SK-N-SH treated with all-trans-retinoic acid at 6 μM for 48 hours (cell line): Measurements from ENCODE around the gene RASA3.

ENCODE experiments used
- ATAC-seq: fragments of 200-7000 bp; cut with Tn5 transposase; 3 replicates; pipeline ENCODE4 v1.9.1; 2020; ENCODE audit warnings: mild to moderate bottlenecking, moderate library complexity
- ARNTL ChIP-seq: fragments of 450-650 bp; formaldehyde crosslinking; IDR thresholded peaks from 2 replicates; pipeline ENCODE4 v1.5.0; 2020; ENCODE audit warnings: low read depth, mild to moderate bottlenecking, moderate library complexity, borderline replicate concordance
- BACH2 ChIP-seq: fragments of 250-450 bp; sonication (Bioruptor Pico); IDR thresholded peaks from 2 replicates; pipeline ENCODE4 v1.9.0; 2021; ENCODE audit warnings: mild to moderate bottlenecking, borderline replicate concordance
- CSDC2 ChIP-seq: fragments of 250-450 bp; sonication (Bioruptor Pico); IDR thresholded peaks from 2 replicates; pipeline ENCODE4 v1.5.0; 2020; ENCODE audit warnings: mild to moderate bottlenecking, moderate library complexity
- ESRRG ChIP-seq: fragments of 250-450 bp; sonication (Bioruptor Pico); IDR thresholded peaks from 2 replicates; pipeline ENCODE4 v1.6.1; 2021; ENCODE audit warnings: mild to moderate bottlenecking
- GLIS3 ChIP-seq: fragments of 250-450 bp; sonication (Bioruptor Pico); IDR thresholded peaks from 2 replicates; pipeline ENCODE4 v1.5.0; 2020; ENCODE audit warnings: mild to moderate bottlenecking, moderate library complexity
- ISL1 ChIP-seq: fragments of 250-450 bp; sonication (Bioruptor Pico); IDR thresholded peaks from 2 replicates; pipeline ENCODE4 v2.1.2; 2022; ENCODE audit warnings: mild to moderate bottlenecking, moderate library complexity
- OSR1 ChIP-seq: fragments of 250-450 bp; sonication (Bioruptor Pico); IDR thresholded peaks from 2 replicates; pipeline ENCODE4 v1.8.0; 2022; ENCODE audit warnings: moderate library complexity, mild to moderate bottlenecking, inconsistent platforms
- PPARA ChIP-seq: fragments of 250-450 bp; sonication (Bioruptor Pico); IDR thresholded peaks from 2 replicates; pipeline ENCODE4 v1.5.0; 2020; ENCODE audit warnings: mild to moderate bottlenecking, borderline replicate concordance
- RARB ChIP-seq: fragments of 250-450 bp; sonication (Bioruptor Pico); IDR thresholded peaks from 2 replicates; pipeline ENCODE4 v1.8.0; 2021; ENCODE audit warnings: mild to moderate bottlenecking, moderate library complexity
- SNAI2 ChIP-seq: fragments of 250-450 bp; sonication (Bioruptor Pico); IDR thresholded peaks from 2 replicates; pipeline ENCODE4 v1.5.0; 2020; ENCODE audit warnings: mild to moderate bottlenecking, moderate library complexity
- TOX ChIP-seq: fragments of 250-450 bp; sonication (Bioruptor Pico); IDR thresholded peaks from 2 replicates; pipeline ENCODE4 v1.8.0; 2021; ENCODE audit warnings: mild to moderate bottlenecking, moderate library complexity, borderline replicate concordance
- ZFP3 ChIP-seq: fragments of 250-450 bp; sonication (Bioruptor Pico); IDR thresholded peaks from 2 replicates; pipeline ENCODE4 v1.5.0; 2020; ENCODE audit warnings: mild to moderate bottlenecking, moderate library complexity
- ZFP30 ChIP-seq: fragments of 450-650 bp; formaldehyde crosslinking; IDR thresholded peaks from 2 replicates; pipeline ENCODE4 v1.5.0; 2022; ENCODE audit warnings: mild to moderate bottlenecking, moderate library complexity
- ZNF565 ChIP-seq: fragments of 450-650 bp; formaldehyde crosslinking; conservative IDR thresholded peaks from 2 replicates; pipeline ENCODE4 v1.5.0; 2020; ENCODE audit warnings: low read depth, mild to moderate bottlenecking, moderate library complexity
- ZNF70 ChIP-seq: fragments of 450-650 bp; formaldehyde crosslinking; IDR thresholded peaks from 2 replicates; pipeline ENCODE4 v1.5.0; 2020; ENCODE audit warnings: mild to moderate bottlenecking, moderate library complexity
- ZNF8 ChIP-seq: fragments of 450-650 bp; formaldehyde crosslinking; IDR thresholded peaks from 2 replicates; pipeline ENCODE4 v1.5.0; 2020; ENCODE audit warnings: mild to moderate bottlenecking, moderate library complexity
- TF ChIP-seq, protein P1 (sequence below): fragments of 250-450 bp; sonication (Bioruptor Pico); IDR thresholded peaks from 2 replicates; pipeline ENCODE4 v1.8.0; 2021; ENCODE audit warnings: low read depth, mild to moderate bottlenecking, moderate library complexity, borderline replicate concordance
- TF ChIP-seq, protein P2 (sequence below): fragments of 250-450 bp; sonication (Bioruptor Pico); IDR thresholded peaks from 2 replicates; pipeline ENCODE4 v1.5.0; 2020; ENCODE audit warnings: mild to moderate bottlenecking, moderate library complexity
- TF ChIP-seq, protein P3 (sequence below): fragments of 250-450 bp; sonication (Bioruptor Pico); IDR thresholded peaks from 2 replicates; pipeline ENCODE4 v1.5.1; 2021; ENCODE audit warnings: mild to moderate bottlenecking, moderate library complexity
- TF ChIP-seq, protein P4 (sequence below): fragments of 250-450 bp; sonication (Bioruptor Pico); IDR thresholded peaks from 2 replicates; pipeline ENCODE4 v1.8.0; 2020; ENCODE audit warnings: mild to moderate bottlenecking, moderate library complexity, borderline replicate concordance

Gene RASA3

DNA sequence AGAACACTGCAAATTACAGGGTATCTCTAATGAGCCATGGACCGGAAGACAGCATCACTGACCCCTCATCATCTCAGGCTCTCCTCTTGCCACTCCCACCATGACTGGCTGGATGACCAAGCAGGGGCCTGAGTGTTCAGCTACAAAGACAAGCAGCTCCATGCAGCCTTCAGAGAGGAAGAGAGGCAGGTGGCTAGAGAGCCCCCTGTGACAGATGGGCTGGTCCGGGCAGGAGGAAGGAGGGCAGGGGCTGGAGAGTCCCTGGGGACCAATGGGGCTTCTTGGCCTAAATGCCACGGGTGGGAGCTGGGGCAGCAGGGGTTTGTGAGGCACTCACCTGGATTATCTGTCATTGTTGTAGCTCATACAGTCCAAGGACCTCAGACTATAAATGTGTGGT, 12.8 kb upstream of the RASA3 start (continued):
- TF ChIP-seq ESRRG (CRISPR knock-in tag) (no peak), ZFP3 (no peak), ZFP30 (CRISPR knock-in tag) (no peak), ARNTL (CRISPR knock-in tag) (no peak), OSR1 (CRISPR knock-in tag) (no peak)
- TF ChIP-seq, protein P1, sequence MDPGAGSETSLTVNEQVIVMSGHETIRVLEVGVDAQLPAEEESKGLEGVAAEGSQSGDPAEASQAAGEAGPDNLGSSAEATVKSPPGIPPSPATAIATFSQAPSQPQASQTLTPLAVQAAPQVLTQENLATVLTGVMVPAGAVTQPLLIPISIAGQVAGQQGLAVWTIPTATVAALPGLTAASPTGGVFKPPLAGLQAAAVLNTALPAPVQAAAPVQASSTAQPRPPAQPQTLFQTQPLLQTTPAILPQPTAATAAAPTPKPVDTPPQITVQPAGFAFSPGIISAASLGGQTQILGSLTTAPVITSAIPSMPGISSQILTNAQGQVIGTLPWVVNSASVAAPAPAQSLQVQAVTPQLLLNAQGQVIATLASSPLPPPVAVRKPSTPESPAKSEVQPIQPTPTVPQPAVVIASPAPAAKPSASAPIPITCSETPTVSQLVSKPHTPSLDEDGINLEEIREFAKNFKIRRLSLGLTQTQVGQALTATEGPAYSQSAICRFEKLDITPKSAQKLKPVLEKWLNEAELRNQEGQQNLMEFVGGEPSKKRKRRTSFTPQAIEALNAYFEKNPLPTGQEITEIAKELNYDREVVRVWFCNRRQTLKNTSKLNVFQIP (CRISPR knock-in tag), result no peak

DNA sequence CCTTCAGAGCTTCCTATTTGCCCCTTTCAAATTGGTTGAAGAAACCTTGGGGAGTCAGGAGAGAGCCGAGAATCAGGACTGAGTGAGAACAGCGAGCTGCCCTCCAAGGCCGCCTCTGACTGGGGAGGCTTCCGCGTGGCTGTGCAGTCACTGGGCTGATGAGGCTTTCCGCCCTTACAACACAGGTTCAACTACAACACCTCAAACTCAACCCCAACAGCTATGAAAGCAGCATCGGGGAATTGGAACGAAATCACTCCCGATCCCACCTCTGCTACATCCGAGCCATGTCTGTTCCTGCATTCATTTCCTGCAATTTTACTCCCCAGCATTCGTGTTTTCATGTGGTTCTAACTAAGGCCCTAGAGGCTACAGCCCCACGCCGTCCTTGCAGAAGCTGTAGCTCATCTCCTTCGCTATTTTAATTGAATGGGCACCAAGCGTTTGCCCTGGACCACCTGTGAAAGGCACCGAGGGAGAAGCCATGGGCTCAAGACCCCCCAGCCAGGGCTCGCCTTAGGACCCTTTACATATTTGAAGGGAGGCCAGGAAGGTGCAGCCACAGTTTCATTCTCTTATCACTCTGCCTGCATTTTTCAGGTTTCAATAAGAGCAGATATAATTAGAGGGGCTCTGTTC, 12.3 kb upstream of the RASA3 start:
- no peak for ATAC-seq

More for the DNA sequence above, 12.3 kb upstream of the RASA3 start:
- no peak for TF ChIP-seq BACH2 (CRISPR knock-in tag)
- TF ChIP-seq ZNF70 (CRISPR knock-in tag), result no peak
- no peak for TF ChIP-seq ZFP30 (CRISPR knock-in tag)
- TF ChIP-seq PPARA (CRISPR knock-in tag), result no peak
- no peak for TF ChIP-seq ZNF8 (CRISPR knock-in tag)
- TF ChIP-seq ISL1, result no peak
- TF ChIP-seq CSDC2, result no peak
- TF ChIP-seq ZNF565 (CRISPR knock-in tag), result no peak
- TF ChIP-seq, protein P2, sequence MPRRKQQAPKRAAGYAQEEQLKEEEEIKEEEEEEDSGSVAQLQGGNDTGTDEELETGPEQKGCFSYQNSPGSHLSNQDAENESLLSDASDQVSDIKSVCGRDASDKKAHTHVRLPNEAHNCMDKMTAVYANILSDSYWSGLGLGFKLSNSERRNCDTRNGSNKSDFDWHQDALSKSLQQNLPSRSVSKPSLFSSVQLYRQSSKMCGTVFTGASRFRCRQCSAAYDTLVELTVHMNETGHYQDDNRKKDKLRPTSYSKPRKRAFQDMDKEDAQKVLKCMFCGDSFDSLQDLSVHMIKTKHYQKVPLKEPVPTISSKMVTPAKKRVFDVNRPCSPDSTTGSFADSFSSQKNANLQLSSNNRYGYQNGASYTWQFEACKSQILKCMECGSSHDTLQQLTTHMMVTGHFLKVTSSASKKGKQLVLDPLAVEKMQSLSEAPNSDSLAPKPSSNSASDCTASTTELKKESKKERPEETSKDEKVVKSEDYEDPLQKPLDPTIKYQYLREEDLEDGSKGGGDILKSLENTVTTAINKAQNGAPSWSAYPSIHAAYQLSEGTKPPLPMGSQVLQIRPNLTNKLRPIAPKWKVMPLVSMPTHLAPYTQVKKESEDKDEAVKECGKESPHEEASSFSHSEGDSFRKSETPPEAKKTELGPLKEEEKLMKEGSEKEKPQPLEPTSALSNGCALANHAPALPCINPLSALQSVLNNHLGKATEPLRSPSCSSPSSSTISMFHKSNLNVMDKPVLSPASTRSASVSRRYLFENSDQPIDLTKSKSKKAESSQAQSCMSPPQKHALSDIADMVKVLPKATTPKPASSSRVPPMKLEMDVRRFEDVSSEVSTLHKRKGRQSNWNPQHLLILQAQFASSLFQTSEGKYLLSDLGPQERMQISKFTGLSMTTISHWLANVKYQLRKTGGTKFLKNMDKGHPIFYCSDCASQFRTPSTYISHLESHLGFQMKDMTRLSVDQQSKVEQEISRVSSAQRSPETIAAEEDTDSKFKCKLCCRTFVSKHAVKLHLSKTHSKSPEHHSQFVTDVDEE (CRISPR knock-in tag), result no peak
- no peak for TF ChIP-seq GLIS3
- TF ChIP-seq ZFP3, result no peak
- TF ChIP-seq, protein P3, sequence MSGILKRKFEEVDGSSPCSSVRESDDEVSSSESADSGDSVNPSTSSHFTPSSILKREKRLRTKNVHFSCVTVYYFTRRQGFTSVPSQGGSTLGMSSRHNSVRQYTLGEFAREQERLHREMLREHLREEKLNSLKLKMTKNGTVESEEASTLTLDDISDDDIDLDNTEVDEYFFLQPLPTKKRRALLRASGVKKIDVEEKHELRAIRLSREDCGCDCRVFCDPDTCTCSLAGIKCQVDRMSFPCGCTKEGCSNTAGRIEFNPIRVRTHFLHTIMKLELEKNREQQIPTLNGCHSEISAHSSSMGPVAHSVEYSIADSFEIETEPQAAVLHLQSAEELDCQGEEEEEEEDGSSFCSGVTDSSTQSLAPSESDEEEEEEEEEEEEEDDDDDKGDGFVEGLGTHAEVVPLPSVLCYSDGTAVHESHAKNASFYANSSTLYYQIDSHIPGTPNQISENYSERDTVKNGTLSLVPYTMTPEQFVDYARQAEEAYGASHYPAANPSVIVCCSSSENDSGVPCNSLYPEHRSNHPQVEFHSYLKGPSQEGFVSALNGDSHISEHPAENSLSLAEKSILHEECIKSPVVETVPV (CRISPR knock-in tag), result no peak
- no peak for TF ChIP-seq TOX (CRISPR knock-in tag)
- no peak for TF ChIP-seq SNAI2 (CRISPR knock-in tag)
- no peak for TF ChIP-seq RARB (CRISPR knock-in tag)
- TF ChIP-seq ARNTL (CRISPR knock-in tag), result no peak
- TF ChIP-seq, protein P1 (CRISPR knock-in tag), result no peak
- TF ChIP-seq, protein P4, sequence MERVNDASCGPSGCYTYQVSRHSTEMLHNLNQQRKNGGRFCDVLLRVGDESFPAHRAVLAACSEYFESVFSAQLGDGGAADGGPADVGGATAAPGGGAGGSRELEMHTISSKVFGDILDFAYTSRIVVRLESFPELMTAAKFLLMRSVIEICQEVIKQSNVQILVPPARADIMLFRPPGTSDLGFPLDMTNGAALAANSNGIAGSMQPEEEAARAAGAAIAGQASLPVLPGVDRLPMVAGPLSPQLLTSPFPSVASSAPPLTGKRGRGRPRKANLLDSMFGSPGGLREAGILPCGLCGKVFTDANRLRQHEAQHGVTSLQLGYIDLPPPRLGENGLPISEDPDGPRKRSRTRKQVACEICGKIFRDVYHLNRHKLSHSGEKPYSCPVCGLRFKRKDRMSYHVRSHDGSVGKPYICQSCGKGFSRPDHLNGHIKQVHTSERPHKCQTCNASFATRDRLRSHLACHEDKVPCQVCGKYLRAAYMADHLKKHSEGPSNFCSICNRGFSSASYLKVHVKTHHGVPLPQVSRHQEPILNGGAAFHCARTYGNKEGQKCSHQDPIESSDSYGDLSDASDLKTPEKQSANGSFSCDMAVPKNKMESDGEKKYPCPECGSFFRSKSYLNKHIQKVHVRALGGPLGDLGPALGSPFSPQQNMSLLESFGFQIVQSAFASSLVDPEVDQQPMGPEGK (CRISPR knock-in tag), result no peak
- no peak for TF ChIP-seq OSR1 (CRISPR knock-in tag)
- no peak for TF ChIP-seq ESRRG (CRISPR knock-in tag)
